Mucosa of stomach (tissue), 1 donor: ENCODE data around the gene PEX3.

Experiments used
- H3K27me3 ChIP-seq: one replicate; pipeline ENCODE4 v1.7.0; 2013; ENCODE audit warnings: mild to moderate bottlenecking, low read length; ENCODE audit not compliant: control insufficient read depth, insufficient read depth
- H3K36me3 ChIP-seq: one replicate; pipeline ENCODE4 v1.7.0; 2013; ENCODE audit warnings: low read length; ENCODE audit not compliant: control insufficient read depth, insufficient read depth
- H3K4me1 ChIP-seq: one replicate; pipeline ENCODE4 v1.7.0; 2013; ENCODE audit warnings: mild to moderate bottlenecking, low read length; ENCODE audit not compliant: control insufficient read depth, insufficient read depth
- H3K4me3 ChIP-seq: one replicate; pipeline ENCODE4 v1.7.0; 2013; ENCODE audit warnings: low read length
- H3K9ac ChIP-seq: one replicate; pipeline ENCODE4 v1.7.0; 2013; ENCODE audit warnings: mild to moderate bottlenecking, low read length, moderate library complexity
- H3K9me3 ChIP-seq: one replicate; pipeline ENCODE4 v1.7.0; 2013; ENCODE audit warnings: mild to moderate bottlenecking, low read length, moderate library complexity; ENCODE audit not compliant: control insufficient read depth
- donor health status: Pancreatic carcinoma.

The PEX3 gene

GRCh38 chr6:143535189-143535614 lies 84.6 kb downstream of the PEX3 start:
- Histone ChIP-seq H3K4me1 (peaks cover 44% of the 10 kb centered on the region), H3K9me3 (no peaks in the 10 kb centered on the region), H3K4me3 (no peak overlapping the region), H3K36me3 (no peaks in the 10 kb centered on the region), H3K27me3 (no peaks in the 10 kb centered on the region), H3K9ac (no peak overlapping the region)

GRCh38 chr6:143536461-143536865 lies 85.9 kb downstream of the PEX3 start:
- Histone ChIP-seq H3K36me3 (no peaks in the 10 kb centered on the region), H3K27me3 (no peaks in the 10 kb centered on the region), H3K4me1 (peaks cover 45% of the 10 kb centered on the region), H3K9ac (peak overlapping the region; percentile 58), H3K4me3 (peak overlapping the region; percentile 47), H3K9me3 (no peaks in the 10 kb centered on the region)

DNA sequence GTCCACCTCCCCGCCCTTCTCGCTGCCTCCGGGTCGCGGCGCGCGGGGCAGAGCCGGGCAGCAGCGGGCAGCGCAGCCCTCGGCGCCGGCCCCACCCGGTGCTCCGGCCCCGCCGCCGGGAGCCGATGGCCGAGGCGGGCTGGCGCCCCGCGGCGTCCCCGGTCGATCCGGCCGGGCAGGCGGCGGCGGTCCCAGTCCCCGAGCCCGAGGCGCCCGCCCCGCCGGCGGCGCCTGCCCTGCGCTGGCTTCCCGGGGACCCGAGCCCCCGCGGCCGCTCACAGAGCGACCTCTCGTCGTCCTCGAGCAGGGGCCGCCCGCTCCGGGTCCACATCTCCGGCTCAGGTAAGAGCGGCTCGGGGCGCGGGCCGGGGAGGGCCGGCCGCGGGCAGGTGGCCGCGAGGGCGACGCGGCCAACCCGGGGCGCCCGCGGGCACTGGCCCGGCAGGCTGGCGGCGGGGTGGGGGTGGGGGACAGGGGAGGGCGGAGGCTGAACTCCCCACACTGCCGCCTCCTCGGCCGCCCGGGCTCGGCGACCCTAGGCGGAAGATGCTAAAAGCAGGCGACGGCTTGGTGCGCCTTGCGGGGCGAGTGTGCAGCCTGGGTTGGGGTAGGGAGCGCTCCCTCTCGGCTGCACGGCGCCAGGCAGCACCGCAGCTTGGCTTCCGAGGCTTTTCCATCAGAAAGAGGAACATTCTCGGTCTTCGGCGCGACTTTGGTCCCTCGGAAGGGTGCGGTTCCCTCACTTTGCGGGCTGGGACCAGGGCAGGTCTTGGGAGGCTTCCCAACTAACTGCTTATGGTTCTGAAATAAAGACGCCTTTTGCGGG lies 86.5 kb downstream of the PEX3 start:
- no peaks in the 10 kb centered on the region for H3K9me3 ChIP-seq
- peak overlapping the region; percentile 28 for H3K4me3 ChIP-seq
- H3K4me1 ChIP-seq = peaks cover 46% of the 10 kb centered on the region
- no peaks in the 10 kb centered on the region for H3K27me3 ChIP-seq
- H3K36me3 ChIP-seq = no peaks in the 10 kb centered on the region
- H3K9ac ChIP-seq = peak overlapping the region; percentile 73

DNA sequence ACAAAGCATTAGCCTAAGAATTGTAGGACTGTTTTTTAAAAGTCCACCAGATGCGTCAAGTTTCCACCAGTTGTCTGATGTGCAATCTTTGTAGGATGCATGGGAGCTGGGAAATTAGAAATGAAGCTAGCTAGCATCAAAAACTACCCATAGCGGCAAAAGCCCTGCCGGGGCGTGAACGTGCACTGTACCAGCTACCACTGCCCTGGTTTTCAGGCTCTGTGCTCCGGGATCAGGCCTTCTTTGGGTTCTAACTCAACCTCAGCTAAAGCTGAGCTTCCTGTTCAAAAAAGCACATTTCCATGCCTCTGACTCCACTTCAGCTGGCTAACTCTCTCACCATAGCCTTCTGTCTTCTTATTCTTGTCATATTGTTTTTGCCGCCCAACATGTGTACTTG lies 87.8 kb downstream of the PEX3 start:
- Histone ChIP-seq H3K9me3 (no peaks in the 10 kb centered on the region), H3K27me3 (no peaks in the 10 kb centered on the region), H3K9ac (peak overlapping the region; percentile 73), H3K4me3 (no peak overlapping the region), H3K4me1 (peaks cover 53% of the 10 kb centered on the region), H3K36me3 (no peaks in the 10 kb centered on the region)

DNA sequence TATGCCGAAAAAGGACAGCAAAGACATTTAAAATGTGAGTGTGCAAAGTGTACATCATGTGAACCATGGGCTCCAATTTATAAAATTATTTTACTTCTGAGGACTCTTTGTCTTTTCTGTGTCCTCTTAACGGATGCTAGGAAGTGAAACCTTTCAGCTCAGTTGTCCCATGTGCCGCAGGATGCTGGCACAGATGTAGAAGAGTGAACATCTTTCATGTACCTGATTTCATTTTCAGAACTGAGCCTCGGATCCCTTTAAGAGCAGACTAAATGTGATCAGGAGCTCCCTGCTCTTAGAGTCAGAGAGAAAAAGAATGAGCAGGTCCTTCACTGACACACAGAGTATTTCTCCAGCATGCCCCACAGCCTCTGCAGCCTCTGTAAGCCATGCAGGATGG lies 88.5 kb downstream of the PEX3 start:
- H3K27me3 ChIP-seq = no peaks in the 10 kb centered on the region
- H3K4me1 ChIP-seq = peaks cover 60% of the 10 kb centered on the region
- peak overlapping the region; percentile 10 for H3K9ac ChIP-seq
- H3K4me3 ChIP-seq = no peak overlapping the region
- no peaks in the 10 kb centered on the region for H3K9me3 ChIP-seq
- no peaks in the 10 kb centered on the region for H3K36me3 ChIP-seq

DNA sequence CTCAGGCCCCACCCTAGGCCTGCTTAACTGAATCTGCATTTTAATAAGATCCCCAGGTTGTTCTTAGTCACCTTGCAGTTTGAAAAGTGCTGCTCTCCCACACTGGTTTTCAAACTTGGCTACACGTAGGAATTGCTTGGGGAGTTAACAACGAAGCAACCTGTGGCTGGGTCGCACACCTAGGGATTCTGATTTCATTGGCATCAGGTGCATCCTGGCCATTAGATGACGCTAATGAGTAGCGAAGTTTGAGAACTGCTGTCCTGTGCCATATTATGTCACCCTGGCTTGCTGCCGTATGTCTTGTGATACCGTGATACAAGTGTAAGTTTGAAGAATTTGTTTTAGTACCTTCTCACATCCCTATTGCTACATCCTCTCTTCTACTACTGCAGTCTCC lies 89.1 kb downstream of the PEX3 start:
- Histone ChIP-seq H3K4me1 (peaks cover 59% of the 10 kb centered on the region), H3K9ac (peak overlapping the region; percentile 10)

GRCh38 chr6:143540192-143540591 lies 89.6 kb downstream of the PEX3 start:
- Histone ChIP-seq H3K4me3 (no peak overlapping the region), H3K9me3 (no peaks in the 10 kb centered on the region), H3K4me1 (peaks cover 61% of the 10 kb centered on the region), H3K36me3 (no peaks in the 10 kb centered on the region), H3K27me3 (no peaks in the 10 kb centered on the region), H3K9ac (no peak overlapping the region)

More for the DNA sequence above, 89.1 kb downstream of the PEX3 start:
- no peaks in the 10 kb centered on the region for H3K9me3 ChIP-seq
- H3K4me3 ChIP-seq = no peak overlapping the region
- no peaks in the 10 kb centered on the region for H3K27me3 ChIP-seq
- H3K36me3 ChIP-seq = no peaks in the 10 kb centered on the region
